Measurements from ENCODE around the gene NHERF1. TPM values are rescaled to one million over a fixed set of nuclear protein-coding genes. Genes with fewer than 3 reads are reported as not detected.

The NHERF1 gene
- total RNA-seq, 2 donors from 2014 or later = 186 to 244 TPM

- intact Hi-C loops (cut with DNase I) = loop anchor here (5.0 kb wide), 1 partner anchor 38 kb away; no protein-coding TSS in a partner anchor
- Histone ChIP-seq H3K4me1 (peaks cover 6% of the 10 kb centered on the region), H3K4me3 (no peak overlapping the region), H3K9ac (ENCODE audit: low read depth in 2 of 2, low read length in 2 of 2) (no peak overlapping the region), H3K9me3 (no peaks in the 10 kb centered on the region), H3K27ac (no peak overlapping the region), H3K27me3 (no peaks in the 10 kb centered on the region), H3K36me3 (no peaks in the 10 kb centered on the region)
- TF ChIP-seq CTCF (IDR thresholded peaks at IDR 0.05) = no peak
- DNase-seq = no peak
Measured at GRCh38 chr17:74779948-74780400, 31.5 kb downstream of the NHERF1 start.

DNA sequence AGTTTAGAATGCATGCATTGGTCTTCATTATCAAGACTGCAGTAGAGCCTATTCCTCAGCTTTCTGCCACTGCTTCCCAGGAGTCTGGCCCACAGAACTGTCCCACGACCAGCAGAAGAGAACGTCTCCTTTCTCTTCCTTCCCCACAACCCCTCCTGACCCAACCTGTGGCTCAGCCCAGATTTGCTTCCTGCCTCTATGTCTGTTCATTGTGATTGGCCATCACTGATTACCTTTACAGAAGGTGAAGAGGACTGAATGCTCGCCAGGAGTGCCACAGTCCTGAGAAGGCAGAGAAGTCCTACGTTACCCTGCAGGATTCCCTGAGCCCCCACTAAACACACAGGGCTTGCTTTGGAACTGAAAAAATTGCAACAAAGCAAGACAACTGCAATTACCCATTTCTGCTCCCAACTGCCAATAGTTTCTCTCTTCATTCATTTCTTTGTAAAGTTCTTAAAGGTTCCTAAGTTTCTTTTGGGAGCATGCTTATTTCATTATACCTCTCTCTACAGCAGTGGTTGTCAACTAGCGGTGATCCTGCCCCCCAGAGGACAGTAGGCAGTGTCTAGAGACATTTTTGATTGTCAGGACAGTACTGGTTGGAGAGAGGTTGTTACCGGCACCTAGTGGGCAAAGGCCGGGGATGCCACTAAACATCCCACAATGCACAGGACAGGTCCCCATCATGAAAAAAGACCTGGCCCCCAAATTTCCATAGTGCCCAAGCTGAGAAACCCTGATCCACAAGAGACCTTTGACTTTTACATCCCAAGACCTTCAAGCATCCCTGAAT lies 32.2 kb downstream of the NHERF1 start:
- no peak overlapping the region for H3K27ac ChIP-seq
- no peak overlapping the region for H3K4me3 ChIP-seq
- no peaks in the 10 kb centered on the region for H3K9me3 ChIP-seq
- intact Hi-C loops (cut with DNase I) = loop anchor here (5.0 kb wide), 1 partner anchor 38 kb away; no protein-coding TSS in a partner anchor
- H3K36me3 ChIP-seq = no peaks in the 10 kb centered on the region
- no peak overlapping the region for H3K9ac ChIP-seq (ENCODE audit: low read depth in 2 of 2, low read length in 2 of 2)
- TF ChIP-seq CTCF (IDR thresholded peaks at IDR 0.05) = no peak
- DNase-seq = no peak
- peaks cover 6% of the 10 kb centered on the region for H3K4me1 ChIP-seq
- H3K27me3 ChIP-seq = no peaks in the 10 kb centered on the region

- no peak for TF ChIP-seq CTCF (IDR thresholded peaks at IDR 0.05)
- Histone ChIP-seq H3K27me3 (no peaks in the 10 kb centered on the region), H3K9me3 (no peaks in the 10 kb centered on the region), H3K36me3 (no peaks in the 10 kb centered on the region), H3K4me3 (no peak overlapping the region), H3K4me1 (no peaks in the 10 kb centered on the region), H3K9ac (ENCODE audit: low read depth in 2 of 2, low read length in 2 of 2) (no peak overlapping the region), H3K27ac (no peak overlapping the region)
- DNase-seq = no peak
- intact Hi-C loops (cut with DNase I) = loop anchor here (5.0 kb wide), 1 partner anchor 40 kb away; no protein-coding TSS in a partner anchor
Measured at GRCh38 chr17:74782571-74782970, 34.1 kb downstream of the NHERF1 start.

DNA sequence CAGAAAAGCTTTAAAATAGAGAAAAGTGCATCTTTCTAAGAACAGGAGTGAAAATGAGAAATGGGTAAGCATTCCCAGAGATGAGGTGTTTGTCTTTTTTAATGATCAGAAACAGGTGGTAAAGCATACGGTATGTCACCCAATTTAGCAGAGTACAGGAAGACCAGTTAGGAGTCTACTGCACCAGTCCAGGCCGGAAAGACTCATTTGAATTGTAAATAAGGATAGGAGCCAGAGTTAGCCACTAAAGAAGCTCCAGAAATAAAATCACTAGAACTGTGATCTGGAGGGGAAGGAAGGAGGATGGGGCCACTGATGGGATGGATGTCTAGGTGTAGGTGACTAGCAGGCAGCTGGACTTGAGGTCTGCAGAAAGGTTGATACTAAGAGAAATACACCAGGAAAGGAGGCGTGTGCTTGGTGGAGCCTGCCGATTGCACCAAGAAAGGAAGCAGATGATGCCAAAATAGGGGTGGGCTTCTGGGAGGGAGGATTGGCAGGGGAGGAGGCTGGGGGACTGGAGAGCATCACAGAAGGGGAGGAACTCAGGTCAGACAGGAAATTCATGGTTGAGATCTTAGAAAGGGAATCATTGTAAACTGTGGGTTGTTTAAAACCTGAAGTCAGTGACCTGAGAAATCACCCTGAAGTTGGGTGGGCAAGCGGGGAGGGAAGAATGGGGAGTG lies 35.8 kb downstream of the NHERF1 start:
- no peak for DNase-seq
- no peak overlapping the region for H3K9ac ChIP-seq (ENCODE audit: low read depth in 2 of 2, low read length in 2 of 2)
- no peak overlapping the region for H3K4me3 ChIP-seq
- no peaks in the 10 kb centered on the region for H3K4me1 ChIP-seq
- H3K9me3 ChIP-seq = no peaks in the 10 kb centered on the region
- no peak overlapping the region for H3K27ac ChIP-seq
- TF ChIP-seq CTCF (IDR thresholded peaks at IDR 0.05) = no peak
- no peaks in the 10 kb centered on the region for H3K27me3 ChIP-seq
- intact Hi-C loops (cut with DNase I) = loop anchor here (5.0 kb wide), 1 partner anchor 42 kb away; no protein-coding TSS in a partner anchor
- no peaks in the 10 kb centered on the region for H3K36me3 ChIP-seq

- no peak for DNase-seq
- Histone ChIP-seq H3K4me1 (no peaks in the 10 kb centered on the region), H3K9me3 (no peaks in the 10 kb centered on the region), H3K27me3 (no peaks in the 10 kb centered on the region), H3K4me3 (no peak overlapping the region), H3K27ac (no peak overlapping the region), H3K9ac (ENCODE audit: low read depth in 2 of 2, low read length in 2 of 2) (no peak overlapping the region), H3K36me3 (no peaks in the 10 kb centered on the region)
- intact Hi-C loops (cut with DNase I) = no loop called here
- TF ChIP-seq CTCF (IDR thresholded peaks at IDR 0.05) = no peak
Measured at GRCh38 chr17:74785096-74785980, 36.9 kb downstream of the NHERF1 start.
